ENCODE measurements around the gene CCDC50. TPM values are rescaled to one million over a fixed set of nuclear protein-coding genes. Genes with fewer than 3 reads are reported as not detected.

CCDC50 gene
- total RNA-seq, 4 donors from 2014 or later = 27.8 to 58.7 (median 34.5) TPM

- TF ChIP-seq POLR2A (IDR thresholded peaks at IDR 0.05) (no peak), CTCF (IDR thresholded peaks at IDR 0.05) (no peak)
- intact Hi-C loops (cut with DNase I; ENCODE audit: low total_unique reads) = no loop called here
- DNase-seq (ENCODE audit: low spot score in 2 of 2) = no peak
- no peak overlapping the region for H3K4me3 ChIP-seq (ENCODE audit: low read depth, poor library complexity, severe bottlenecking)
- 77% methylated on average over 2 of the region's 2 CpGs for WGBS, 2 donors
Observed at GRCh38 chr3:191420771-191421170, 91.6 kb downstream of the CCDC50 start.

GRCh38 chr3:191424881-191425280 lies 95.7 kb downstream of the CCDC50 start:
- TF ChIP-seq CTCF (IDR thresholded peaks at IDR 0.05) (no peak), POLR2A (IDR thresholded peaks at IDR 0.05) (no peak)
- WGBS, 2 donors = 56 to 66% methylated on average over 3 of the region's 3 CpGs
- intact Hi-C loops (cut with DNase I; ENCODE audit: low total_unique reads) = no loop called here

GRCh38 chr3:191425322-191425734 lies 96.1 kb downstream of the CCDC50 start:
- 89 to 91% methylated on average over 11 of the region's 11 CpGs for WGBS, 2 donors
- DNase-seq (ENCODE audit: low spot score in 2 of 2) = no peak
- TF ChIP-seq CTCF (IDR thresholded peaks at IDR 0.05) = no peak
- TF ChIP-seq POLR2A (IDR thresholded peaks at IDR 0.05) = no peak
- H3K4me3 ChIP-seq (ENCODE audit: low read depth, poor library complexity, severe bottlenecking) = no peak overlapping the region
- intact Hi-C loops (cut with DNase I; ENCODE audit: low total_unique reads) = no loop called here

More at GRCh38 chr3:191424881-191425280, 95.7 kb downstream of the CCDC50 start:
- no peak overlapping the region for H3K4me3 ChIP-seq (ENCODE audit: low read depth, poor library complexity, severe bottlenecking)
- DNase-seq (ENCODE audit: low spot score in 2 of 2) = no peak

- no peak overlapping the region for H3K4me3 ChIP-seq (ENCODE audit: low read depth, poor library complexity, severe bottlenecking)
- WGBS, 2 donors = 34 to 55% methylated on average over 1 of the region's 1 CpG
- no peak for TF ChIP-seq CTCF (IDR thresholded peaks at IDR 0.05)
- TF ChIP-seq POLR2A (IDR thresholded peaks at IDR 0.05) = no peak
- intact Hi-C loops (cut with DNase I; ENCODE audit: low total_unique reads) = no loop called here
- DNase-seq (ENCODE audit: low spot score in 2 of 2) = no peak
Observed at GRCh38 chr3:191426311-191426710, 97.1 kb downstream of the CCDC50 start.

- 97 to 100% methylated on average over 1 of the region's 1 CpG for WGBS, 2 donors
- TF ChIP-seq CTCF (IDR thresholded peaks at IDR 0.05) = no peak
- TF ChIP-seq POLR2A (IDR thresholded peaks at IDR 0.05) = no peak
- H3K4me3 ChIP-seq (ENCODE audit: low read depth, poor library complexity, severe bottlenecking) = no peak overlapping the region
- intact Hi-C loops (cut with DNase I; ENCODE audit: low total_unique reads) = no loop called here
- no peak for DNase-seq (ENCODE audit: low spot score in 2 of 2)
Observed at GRCh38 chr3:191428177-191428576, 99.0 kb downstream of the CCDC50 start.

- no peak overlapping the region for H3K4me3 ChIP-seq (ENCODE audit: low read depth, poor library complexity, severe bottlenecking)
- intact Hi-C loops (cut with DNase I; ENCODE audit: low total_unique reads) = no loop called here
- DNase-seq (ENCODE audit: low spot score in 2 of 2) = no peak
- no peak for TF ChIP-seq CTCF (IDR thresholded peaks at IDR 0.05)
- no peak for TF ChIP-seq POLR2A (IDR thresholded peaks at IDR 0.05)
- WGBS, 2 donors = 68 to 70% methylated on average over 4 of the region's 4 CpGs
Observed at GRCh38 chr3:191430103-191430502, 100.9 kb downstream of the CCDC50 start.

Data from lower leg skin (tissue), 4 donors.